HepG2 (cell line): ENCODE measurements around the gene APC2. TPM values are rescaled to one million over a fixed set of nuclear protein-coding genes. Genes with fewer than 3 reads are reported as not detected.

Experiments
- AKNA ChIP-seq: sonication (generic); formaldehyde crosslinking; IDR thresholded peaks from 2 replicates; pipeline ENCODE4 v1.4.0; 2020; ENCODE audit warnings: missing genetic modification reagents, borderline replicate concordance
- ATAD3A ChIP-seq: sonication (generic); formaldehyde crosslinking; IDR thresholded peaks from 2 replicates; pipeline ENCODE4 v1.4.0; 2020; ENCODE audit warnings: missing genetic modification reagents
- DRAP1 ChIP-seq: IDR thresholded peaks from 2 replicates; pipeline ENCODE4 v1.6.1; 2016; ENCODE audit warnings: missing genetic modification reagents, missing compliant biosample characterization
- FOSL2 ChIP-seq: sonication (generic); formaldehyde crosslinking; IDR thresholded peaks from 2 replicates; pipeline ENCODE4 v1.4.0; 2020; ENCODE audit warnings: missing genetic modification reagents
- FOXK1 ChIP-seq: sonication (generic); formaldehyde crosslinking; IDR thresholded peaks from 2 replicates; pipeline ENCODE4 v1.4.0; 2020; ENCODE audit warnings: low read depth, missing genetic modification reagents, borderline replicate concordance
- GABPA ChIP-seq, 2 experiments: IDR thresholded peaks; 2 replicates each; pipeline ENCODE4 v1.6.1; 2011 to 2016; ENCODE audit warnings: low read depth in 2 of 2, low read length in 1 of 2, missing biosample characterization in 1 of 2, missing genetic modification characterization in 1 of 2
- GRHL1 ChIP-seq: sonication (generic); formaldehyde crosslinking; conservative IDR thresholded peaks from 2 replicates; pipeline ENCODE4 v1.8.0; 2022; ENCODE audit warnings: missing genetic modification reagents
- MIER2 ChIP-seq: IDR thresholded peaks from 2 replicates; pipeline ENCODE4 v1.6.1; 2016; ENCODE audit warnings: missing biosample characterization, missing genetic modification reagents
- MLLT10 ChIP-seq: sonication (generic); formaldehyde crosslinking; IDR thresholded peaks from 2 replicates; pipeline ENCODE4 v1.4.0; 2020; ENCODE audit warnings: missing genetic modification reagents
- RFX3 ChIP-seq: IDR thresholded peaks from 2 replicates; pipeline ENCODE4 v1.6.1; 2016; ENCODE audit warnings: missing biosample characterization, missing genetic modification reagents
- SETDB1 ChIP-seq: sonication (generic); formaldehyde crosslinking; IDR thresholded peaks from 2 replicates; pipeline ENCODE4 v1.5.1; 2020; ENCODE audit warnings: missing genetic modification reagents, mild to moderate bottlenecking, borderline replicate concordance
- ZBTB21 ChIP-seq: sonication (generic); formaldehyde crosslinking; IDR thresholded peaks from 2 replicates; pipeline ENCODE4 v1.4.0; 2020; ENCODE audit warnings: missing genetic modification reagents
- ZBTB7B ChIP-seq: sonication (generic); formaldehyde crosslinking; IDR thresholded peaks from 2 replicates; pipeline ENCODE4 v1.4.0; 2020; ENCODE audit warnings: missing genetic modification reagents
- ZNF333 ChIP-seq: sonication (generic); formaldehyde crosslinking; IDR thresholded peaks from 2 replicates; pipeline ENCODE4 v1.4.0; 2020; ENCODE audit warnings: mild to moderate bottlenecking, missing genetic modification reagents, borderline replicate concordance
- ZNF549 ChIP-seq: sonication (generic); formaldehyde crosslinking; IDR thresholded peaks from 2 replicates; pipeline ENCODE4 v1.5.0; 2020; ENCODE audit warnings: missing genetic modification reagents
- ZNF589 ChIP-seq: sonication (generic); formaldehyde crosslinking; conservative IDR thresholded peaks from 2 replicates; pipeline ENCODE4 v1.8.0; 2022; ENCODE audit warnings: mild to moderate bottlenecking, moderate library complexity, missing genetic modification reagents
- ZNF615 ChIP-seq: sonication (generic); formaldehyde crosslinking; IDR thresholded peaks from 2 replicates; pipeline ENCODE4 v1.5.0; 2020; ENCODE audit warnings: mild to moderate bottlenecking, missing genetic modification reagents, borderline replicate concordance
- ZNF678 ChIP-seq: sonication (generic); formaldehyde crosslinking; IDR thresholded peaks from 2 replicates; pipeline ENCODE4 v1.4.0; 2020; ENCODE audit warnings: mild to moderate bottlenecking, missing genetic modification reagents
- ZSCAN22 ChIP-seq: sonication (generic); formaldehyde crosslinking; IDR thresholded peaks from 2 replicates; pipeline ENCODE4 v1.4.0; 2020; ENCODE audit warnings: mild to moderate bottlenecking, missing genetic modification reagents
- ZSCAN9 ChIP-seq: IDR thresholded peaks from 2 replicates; pipeline ENCODE4 v1.6.1; 2016; ENCODE audit warnings: borderline replicate concordance
- polyA plus RNA-seq, 8 experiments: library from polyadenylated mRNA; depleted of rRNA in 3 of 8; stranded (reverse) in 7 of 8; unstranded in 1 of 8; fragments of >200 nt; fragmentation: Illumina TruSeq in 4 of 8; extraction: Trizol in 4 of 8; gene quantifications; 2 replicates each; pipeline versions ENCODE4 v1.2.1 to v1.2.3, GENCODE V29; 2011 to 2016; ENCODE audit warnings: low read depth in 4 of 8, missing spikeins in 1 of 8, mixed read lengths in 1 of 8; ENCODE audit not compliant: insufficient read depth in 1 of 8
- total RNA-seq, 5 experiments: library from RNA; depleted of rRNA; stranded (reverse); fragments of >200 nt; fragmentation: Illumina TruSeq; extraction: Trizol; gene quantifications; 2 replicates each; pipeline ENCODE4 v1.2.3, GENCODE V29; 2016; ENCODE audit warnings: low read depth in 1 of 5
- TF ChIP-seq, protein P1 (sequence below): sonication (generic); formaldehyde crosslinking; IDR thresholded peaks from 2 replicates; pipeline ENCODE4 v1.9.0; 2021; ENCODE audit warnings: missing genetic modification reagents, borderline replicate concordance

Gene APC2
- total and polyA plus RNA-seq, 2 of the 13 experiments (the other 11 are each of a cell fraction or from before 2014, with no cell fraction given), result 0.08 to 0.22 TPM

GRCh38 chr19:1503089-1503924 lies 53.4 kb downstream of the APC2 start (continued):
- no peak for TF ChIP-seq GRHL1 (CRISPR knock-in tag)
- no peak for TF ChIP-seq ZBTB21 (CRISPR knock-in tag)
- TF ChIP-seq ZSCAN22 (CRISPR knock-in tag), result no peak
- no peak for TF ChIP-seq ZNF333 (CRISPR knock-in tag)
- TF ChIP-seq, protein P1, sequence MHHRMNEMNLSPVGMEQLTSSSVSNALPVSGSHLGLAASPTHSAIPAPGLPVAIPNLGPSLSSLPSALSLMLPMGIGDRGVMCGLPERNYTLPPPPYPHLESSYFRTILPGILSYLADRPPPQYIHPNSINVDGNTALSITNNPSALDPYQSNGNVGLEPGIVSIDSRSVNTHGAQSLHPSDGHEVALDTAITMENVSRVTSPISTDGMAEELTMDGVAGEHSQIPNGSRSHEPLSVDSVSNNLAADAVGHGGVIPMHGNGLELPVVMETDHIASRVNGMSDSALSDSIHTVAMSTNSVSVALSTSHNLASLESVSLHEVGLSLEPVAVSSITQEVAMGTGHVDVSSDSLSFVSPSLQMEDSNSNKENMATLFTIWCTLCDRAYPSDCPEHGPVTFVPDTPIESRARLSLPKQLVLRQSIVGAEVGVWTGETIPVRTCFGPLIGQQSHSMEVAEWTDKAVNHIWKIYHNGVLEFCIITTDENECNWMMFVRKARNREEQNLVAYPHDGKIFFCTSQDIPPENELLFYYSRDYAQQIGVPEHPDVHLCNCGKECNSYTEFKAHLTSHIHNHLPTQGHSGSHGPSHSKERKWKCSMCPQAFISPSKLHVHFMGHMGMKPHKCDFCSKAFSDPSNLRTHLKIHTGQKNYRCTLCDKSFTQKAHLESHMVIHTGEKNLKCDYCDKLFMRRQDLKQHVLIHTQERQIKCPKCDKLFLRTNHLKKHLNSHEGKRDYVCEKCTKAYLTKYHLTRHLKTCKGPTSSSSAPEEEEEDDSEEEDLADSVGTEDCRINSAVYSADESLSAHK (CRISPR knock-in tag), result no peak
- TF ChIP-seq GABPA (IDR thresholded peaks at IDR 0.05; ENCODE audit: low read depth, low read length), result no peak
- TF ChIP-seq GABPA (CRISPR knock-in tag; IDR thresholded peaks at IDR 0.05; ENCODE audit: low read depth), result no peak
- no peak for TF ChIP-seq ZNF678 (CRISPR knock-in tag)
- TF ChIP-seq FOSL2 (CRISPR knock-in tag), result 0 out of 2 replicates have a peak, but pooled peaks have one; percentile 6
- TF ChIP-seq AKNA (CRISPR knock-in tag), result no peak
- no peak for TF ChIP-seq SETDB1 (CRISPR knock-in tag)
- no peak for TF ChIP-seq ZNF615 (CRISPR knock-in tag)
- TF ChIP-seq ZSCAN9 (CRISPR knock-in tag), result 0 out of 2 replicates have a peak, but pooled peaks have one; percentile 31
- no peak for TF ChIP-seq ATAD3A (CRISPR knock-in tag)
- no peak for TF ChIP-seq MLLT10 (CRISPR knock-in tag)
- no peak for TF ChIP-seq MIER2 (CRISPR knock-in tag)
- peak; percentile 82 for TF ChIP-seq ZBTB7B
- TF ChIP-seq DRAP1 (CRISPR knock-in tag), result no peak
- TF ChIP-seq ZNF589 (CRISPR knock-in tag), result no peak
- no peak for TF ChIP-seq FOXK1 (CRISPR knock-in tag)
- no peak for TF ChIP-seq RFX3 (CRISPR knock-in tag)
- no peak for TF ChIP-seq ZNF549 (CRISPR knock-in tag)
